ENCODE data around the gene ANK3.

Gene ANK3

GRCh38 chr10:60384011-60384410 lies 5.7 kb downstream of the ANK3 start:
- TF ChIP-seq MYC (IDR thresholded peaks at IDR 0.05; ENCODE audit: low read depth, low read length): no peak
- TF ChIP-seq CTCF (IDR thresholded peaks at IDR 0.05; ENCODE audit: low read depth, low read length): no peak
- no peak for TF ChIP-seq MAX (IDR thresholded peaks at IDR 0.05; ENCODE audit: low read depth, low read length)
- TF ChIP-seq POLR2A (IDR thresholded peaks at IDR 0.05; ENCODE audit: extremely low read depth, insufficient read length): no peak
- DNase-seq (ENCODE audit: low read depth): no peak
- no peak overlapping the region for H3K4me3 ChIP-seq (ENCODE audit: low read depth, low read length)

GRCh38 chr10:60382946-60383681 lies 6.6 kb downstream of the ANK3 start:
- H3K4me3 ChIP-seq (ENCODE audit: low read depth, low read length): no peak overlapping the region
- TF ChIP-seq MAX (IDR thresholded peaks at IDR 0.05; ENCODE audit: low read depth, low read length) (no peak), POLR2A (IDR thresholded peaks at IDR 0.05; ENCODE audit: extremely low read depth, insufficient read length) (no peak), MYC (IDR thresholded peaks at IDR 0.05; ENCODE audit: low read depth, low read length) (no peak), CTCF (IDR thresholded peaks at IDR 0.05; ENCODE audit: low read depth, low read length) (no peak)
- DNase-seq (ENCODE audit: low read depth): no peak

GRCh38 chr10:60380781-60381180 lies 8.9 kb downstream of the ANK3 start:
- no peak for DNase-seq (ENCODE audit: low read depth)
- no peak overlapping the region for H3K4me3 ChIP-seq (ENCODE audit: low read depth, low read length)
- no peak for TF ChIP-seq POLR2A (IDR thresholded peaks at IDR 0.05; ENCODE audit: extremely low read depth, insufficient read length)
- no peak for TF ChIP-seq MYC (IDR thresholded peaks at IDR 0.05; ENCODE audit: low read depth, low read length)
- TF ChIP-seq MAX (IDR thresholded peaks at IDR 0.05; ENCODE audit: low read depth, low read length): no peak
- TF ChIP-seq CTCF (IDR thresholded peaks at IDR 0.05; ENCODE audit: low read depth, low read length): no peak

- H3K4me3 ChIP-seq (ENCODE audit: low read depth, low read length): no peak overlapping the region
- no peak for DNase-seq (ENCODE audit: low read depth)
- TF ChIP-seq CTCF (IDR thresholded peaks at IDR 0.05; ENCODE audit: low read depth, low read length): no peak
- TF ChIP-seq MAX (IDR thresholded peaks at IDR 0.05; ENCODE audit: low read depth, low read length): no peak
- no peak for TF ChIP-seq POLR2A (IDR thresholded peaks at IDR 0.05; ENCODE audit: extremely low read depth, insufficient read length)
- TF ChIP-seq MYC (IDR thresholded peaks at IDR 0.05; ENCODE audit: low read depth, low read length): no peak
Observed at GRCh38 chr10:60377955-60378354, 11.7 kb downstream of the ANK3 start.

GRCh38 chr10:60377042-60377352 lies 12.7 kb downstream of the ANK3 start:
- no peak for TF ChIP-seq MAX (IDR thresholded peaks at IDR 0.05; ENCODE audit: low read depth, low read length)
- TF ChIP-seq CTCF (IDR thresholded peaks at IDR 0.05; ENCODE audit: low read depth, low read length): no peak
- TF ChIP-seq MYC (IDR thresholded peaks at IDR 0.05; ENCODE audit: low read depth, low read length): no peak
- no peak for TF ChIP-seq POLR2A (IDR thresholded peaks at IDR 0.05; ENCODE audit: extremely low read depth, insufficient read length)
- no peak for DNase-seq (ENCODE audit: low read depth)
- no peak overlapping the region for H3K4me3 ChIP-seq (ENCODE audit: low read depth, low read length)
